ENCODE results near the gene SH3PXD2A.

- TF ChIP-seq GATA3 (IDR thresholded peaks at IDR 0.05; ENCODE audit: low read depth, low read length) = no peak
- TF ChIP-seq GATA2 (IDR thresholded peaks at IDR 0.05; ENCODE audit: low read depth, low read length) = no peak
These were observed 272.8 kb downstream of the SH3PXD2A start for GRCh38 chr10:103582331-103583123.

Data from SH-SY5Y (cell line).